ENCODE measurements around the gene FOXP4. TPM values are rescaled to one million over a fixed set of nuclear protein-coding genes. Genes with fewer than 3 reads are reported as not detected.

Gene FOXP4
- total RNA-seq, 2 experiments from 2014 or later = 6.3 to 26.3 TPM

DNA sequence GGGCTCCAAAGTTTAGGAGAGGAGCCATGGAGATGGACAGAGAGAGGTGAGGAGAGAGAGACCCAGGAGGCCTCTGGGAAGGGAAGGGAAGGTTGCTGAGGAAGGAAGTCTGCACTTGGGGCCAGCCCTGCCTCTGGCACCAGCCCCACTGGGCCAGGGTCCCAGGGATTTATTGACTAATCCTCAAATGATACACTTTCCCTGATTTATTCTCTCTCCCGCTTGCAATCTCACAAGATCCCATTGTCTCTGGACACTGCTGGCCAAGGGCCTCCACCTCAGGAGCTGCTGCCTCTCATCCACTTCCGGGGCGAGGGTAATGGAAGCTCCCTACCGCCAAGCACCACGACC, 43.6 kb upstream of the FOXP4 start:
- TF ChIP-seq EZH2phosphoT487 (IDR thresholded peaks at IDR 0.05; ENCODE audit: borderline replicate concordance, low read depth, low read length) = no peak
- TF ChIP-seq, protein P1, sequence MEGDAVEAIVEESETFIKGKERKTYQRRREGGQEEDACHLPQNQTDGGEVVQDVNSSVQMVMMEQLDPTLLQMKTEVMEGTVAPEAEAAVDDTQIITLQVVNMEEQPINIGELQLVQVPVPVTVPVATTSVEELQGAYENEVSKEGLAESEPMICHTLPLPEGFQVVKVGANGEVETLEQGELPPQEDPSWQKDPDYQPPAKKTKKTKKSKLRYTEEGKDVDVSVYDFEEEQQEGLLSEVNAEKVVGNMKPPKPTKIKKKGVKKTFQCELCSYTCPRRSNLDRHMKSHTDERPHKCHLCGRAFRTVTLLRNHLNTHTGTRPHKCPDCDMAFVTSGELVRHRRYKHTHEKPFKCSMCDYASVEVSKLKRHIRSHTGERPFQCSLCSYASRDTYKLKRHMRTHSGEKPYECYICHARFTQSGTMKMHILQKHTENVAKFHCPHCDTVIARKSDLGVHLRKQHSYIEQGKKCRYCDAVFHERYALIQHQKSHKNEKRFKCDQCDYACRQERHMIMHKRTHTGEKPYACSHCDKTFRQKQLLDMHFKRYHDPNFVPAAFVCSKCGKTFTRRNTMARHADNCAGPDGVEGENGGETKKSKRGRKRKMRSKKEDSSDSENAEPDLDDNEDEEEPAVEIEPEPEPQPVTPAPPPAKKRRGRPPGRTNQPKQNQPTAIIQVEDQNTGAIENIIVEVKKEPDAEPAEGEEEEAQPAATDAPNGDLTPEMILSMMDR (conservative IDR thresholded peaks at IDR 0.05; ENCODE audit: low read length) = no peak
- Histone ChIP-seq H3K9me2 (ENCODE audit: insufficient read depth, low read length) (no peaks in the 10 kb centered on the region), H2AFZ (ENCODE audit: low read length) (no peak overlapping the region), H3K4me1 (ENCODE audit: insufficient read depth, low read length, poor library complexity, severe bottlenecking) (no peaks in the 10 kb centered on the region), H3K36me3 (ENCODE audit: insufficient read depth, low read length) (no peaks in the 10 kb centered on the region), H4K20me1 (ENCODE audit: insufficient read depth, low read length) (no peaks in the 10 kb centered on the region), H3K9me3 (ENCODE audit: low read length) (no peaks in the 10 kb centered on the region), H3K4me2 (ENCODE audit: low read length) (no peak overlapping the region), H3K4me3 (ENCODE audit: low read depth, low read length, poor library complexity, severe bottlenecking) (no peak overlapping the region), H3K27ac (ENCODE audit: low read depth, low read length, poor library complexity, severe bottlenecking) (no peak overlapping the region), H3K79me2 (ENCODE audit: insufficient read depth, low read depth, low read length) (no peaks in the 10 kb centered on the region)
- ChIA-PET CTCF (ENCODE audit: unreplicated experiment) (no interaction called here), POLR2A (no interaction called here)
- no TSS peak for BruUV-seq (replicated peaks)
- intact Hi-C loops (cut with micrococcal nuclease; ENCODE audit: unreplicated experiment) = no loop called here
- no peak for DNase-seq (ENCODE audit: low spot score)

DNA sequence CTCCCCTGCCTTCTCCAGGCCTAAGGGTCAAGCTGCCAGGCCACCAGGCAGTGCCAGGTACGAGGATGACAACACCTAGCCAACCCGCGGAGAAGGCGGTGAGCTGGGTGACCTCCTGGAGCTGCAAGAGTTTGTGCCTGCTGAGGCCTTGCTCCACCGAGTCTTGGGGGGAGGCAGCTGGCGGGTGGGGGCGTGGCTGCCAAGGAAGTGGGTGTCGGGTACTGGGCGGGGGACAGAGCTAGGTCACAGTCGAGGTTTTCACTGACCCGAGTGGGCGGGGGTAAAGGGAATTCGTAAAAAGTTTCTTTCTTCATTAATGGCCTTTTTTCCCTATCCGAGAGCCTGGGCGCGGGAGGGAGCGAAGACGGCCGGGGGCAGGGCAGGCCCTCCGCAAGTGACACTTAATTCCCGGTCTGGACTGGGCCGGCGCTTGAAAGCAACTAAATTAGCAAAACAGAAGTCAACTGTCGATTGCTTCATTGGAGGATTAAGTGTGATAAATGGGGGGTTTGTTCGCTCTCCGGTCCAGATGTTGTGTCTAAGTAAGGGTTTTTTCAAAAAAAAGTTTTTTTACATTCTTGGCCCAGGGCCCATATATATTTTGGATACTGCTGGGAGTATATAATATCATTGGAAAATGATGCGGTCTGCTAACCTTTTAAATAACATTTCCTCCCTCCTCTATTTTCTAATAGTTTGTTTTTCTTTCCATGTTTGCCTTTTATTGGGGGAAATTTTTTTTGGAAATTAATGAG, 43.1 kb upstream of the FOXP4 start:
- no peak for DNase-seq (ENCODE audit: low spot score)
- no peaks in the 10 kb centered on the region for H4K20me1 ChIP-seq (ENCODE audit: insufficient read depth, low read length)
- no peaks in the 10 kb centered on the region for H3K79me2 ChIP-seq (ENCODE audit: insufficient read depth, low read depth, low read length)
- no peaks in the 10 kb centered on the region for H3K9me2 ChIP-seq (ENCODE audit: insufficient read depth, low read length)
- ChIA-PET CTCF (ENCODE audit: unreplicated experiment) (no interaction called here), POLR2A (no interaction called here)
- intact Hi-C loops (cut with micrococcal nuclease; ENCODE audit: unreplicated experiment) = no loop called here
- no peak overlapping the region for H2AFZ ChIP-seq (ENCODE audit: low read length)
- no peaks in the 10 kb centered on the region for H3K9me3 ChIP-seq (ENCODE audit: low read length)
- H3K36me3 ChIP-seq (ENCODE audit: insufficient read depth, low read length) = no peaks in the 10 kb centered on the region
- H3K4me1 ChIP-seq (ENCODE audit: insufficient read depth, low read length, poor library complexity, severe bottlenecking) = no peaks in the 10 kb centered on the region
- BruUV-seq (replicated peaks) = no TSS peak
- TF ChIP-seq EZH2phosphoT487 (IDR thresholded peaks at IDR 0.05; ENCODE audit: borderline replicate concordance, low read depth, low read length) = peak; percentile 63; the same call in 1 of the 2 replicates
- TF ChIP-seq, protein P1 (conservative IDR thresholded peaks at IDR 0.05; ENCODE audit: low read length) = no peak
- no peak overlapping the region for H3K4me3 ChIP-seq (ENCODE audit: low read depth, low read length, poor library complexity, severe bottlenecking)
- H3K27ac ChIP-seq (ENCODE audit: low read depth, low read length, poor library complexity, severe bottlenecking) = no peak overlapping the region
- no peak overlapping the region for H3K4me2 ChIP-seq (ENCODE audit: low read length)

DNA sequence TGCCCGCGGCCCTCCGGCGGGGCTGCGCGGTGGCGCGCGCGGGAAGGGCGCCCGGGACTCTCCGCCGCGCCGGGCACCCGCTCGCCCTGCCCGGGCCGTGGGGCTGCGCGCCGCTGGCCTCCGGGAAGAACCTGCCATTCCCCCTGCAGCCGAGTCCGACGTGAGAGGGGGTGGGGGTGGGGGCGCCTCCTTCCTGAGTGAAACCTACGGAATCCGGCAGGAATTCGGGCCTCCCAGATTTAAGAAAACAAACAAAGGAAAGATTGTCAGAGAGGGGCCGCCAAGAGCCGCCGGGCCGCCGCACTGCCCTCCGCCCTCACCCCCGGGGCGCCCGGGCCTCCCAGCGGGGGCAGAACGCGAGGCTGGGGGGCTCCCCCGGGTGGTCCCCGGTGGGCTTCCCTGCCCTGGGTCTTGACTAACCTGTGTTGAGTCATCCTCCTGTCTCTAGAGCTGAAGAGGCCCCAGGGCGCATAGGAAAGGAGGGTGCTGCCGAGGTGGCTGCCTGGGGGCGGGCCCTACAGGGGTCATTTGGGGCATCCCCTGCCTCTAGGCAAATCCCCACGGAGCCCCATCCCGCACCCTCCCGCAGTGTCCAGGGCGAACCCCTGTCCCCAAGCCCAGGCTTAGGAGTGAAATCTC, 42.2 kb upstream of the FOXP4 start:
- POLR2A ChIA-PET = no interaction called here
- intact Hi-C loops (cut with micrococcal nuclease; ENCODE audit: unreplicated experiment) = no loop called here
- H3K79me2 ChIP-seq (ENCODE audit: insufficient read depth, low read depth, low read length) = no peaks in the 10 kb centered on the region
- no peak overlapping the region for H3K4me3 ChIP-seq (ENCODE audit: low read depth, low read length, poor library complexity, severe bottlenecking)
- no peak for DNase-seq (ENCODE audit: low spot score)
- H3K27ac ChIP-seq (ENCODE audit: low read depth, low read length, poor library complexity, severe bottlenecking) = no peak overlapping the region
- no peaks in the 10 kb centered on the region for H3K9me2 ChIP-seq (ENCODE audit: insufficient read depth, low read length)
- no peaks in the 10 kb centered on the region for H3K36me3 ChIP-seq (ENCODE audit: insufficient read depth, low read length)
- H3K4me1 ChIP-seq (ENCODE audit: insufficient read depth, low read length, poor library complexity, severe bottlenecking) = no peaks in the 10 kb centered on the region
- no peaks in the 10 kb centered on the region for H4K20me1 ChIP-seq (ENCODE audit: insufficient read depth, low read length)
- no peak overlapping the region for H3K4me2 ChIP-seq (ENCODE audit: low read length)
- TF ChIP-seq, protein P1 (conservative IDR thresholded peaks at IDR 0.05; ENCODE audit: low read length) = no peak
- no peak for TF ChIP-seq EZH2phosphoT487 (IDR thresholded peaks at IDR 0.05; ENCODE audit: borderline replicate concordance, low read depth, low read length)
- no peak overlapping the region for H2AFZ ChIP-seq (ENCODE audit: low read length)
- CTCF ChIA-PET (ENCODE audit: unreplicated experiment) = no interaction called here
- no TSS peak for BruUV-seq (replicated peaks)
- no peaks in the 10 kb centered on the region for H3K9me3 ChIP-seq (ENCODE audit: low read length)

All from OCI-LY7 (cell line).